Measurements from ENCODE around the gene CSNK1G3.

The CSNK1G3 gene

DNA sequence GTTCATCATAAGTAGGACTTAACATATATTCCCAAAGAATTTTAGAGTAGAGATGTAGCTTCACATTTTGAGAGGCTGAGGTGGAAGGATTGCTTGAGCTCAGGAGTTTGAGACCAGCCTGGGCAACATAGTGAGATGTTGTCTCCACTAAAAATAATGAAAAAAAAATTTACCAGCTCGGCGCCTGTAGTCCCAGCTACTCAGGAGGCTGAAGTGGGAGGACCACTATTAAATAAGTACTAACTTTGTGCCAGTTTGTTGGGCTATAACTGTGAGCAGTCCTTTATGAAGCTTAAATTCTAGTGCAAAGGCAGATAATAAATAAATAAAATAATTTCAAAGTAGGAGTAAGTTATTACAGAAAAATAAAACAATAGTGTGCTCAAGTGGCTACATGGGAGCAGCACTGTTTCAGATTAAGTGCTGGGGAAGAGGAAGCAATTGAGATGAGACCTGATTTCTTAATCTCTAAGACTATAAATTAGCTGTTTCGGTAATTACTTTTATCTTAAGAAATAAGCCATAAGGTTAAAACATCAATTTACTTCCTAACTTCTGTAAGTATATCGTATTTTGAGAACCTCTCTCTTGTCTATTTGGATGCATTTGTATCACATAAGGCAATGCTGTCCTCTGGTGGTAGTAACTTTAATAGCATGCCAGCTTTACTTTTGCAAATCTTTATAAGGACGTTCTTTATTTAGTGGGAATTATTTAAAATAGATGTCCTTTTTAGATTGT, 98.9 kb downstream of the CSNK1G3 start:
- Histone ChIP-seq H2BK5ac (ENCODE audit: low read depth, low read length, poor library complexity) (no peak overlapping the region), H2BK12ac (ENCODE audit: low read length) (no peak overlapping the region), H3K4ac (ENCODE audit: low read depth, low read length) (no peak overlapping the region), H3K4me1 (ENCODE audit: control insufficient read depth in 1 of 2, insufficient read depth in 2 of 2, low read length in 2 of 2) (no peaks in the 10 kb centered on the region), H3K23ac (ENCODE audit: low read length) (no peak overlapping the region), H3K27me3 (ENCODE audit: insufficient read depth, low read length) (no peaks in the 10 kb centered on the region), H2AK5ac (ENCODE audit: low read length) (no peak overlapping the region), H3K27ac (ENCODE audit: low read depth, low read length) (no peak overlapping the region), H2AFZ (ENCODE audit: insufficient read depth, low read length, poor library complexity) (no peak overlapping the region), H3K14ac (ENCODE audit: low read length) (no peak overlapping the region), H4K91ac (ENCODE audit: low read depth, low read length) (no peak overlapping the region), H3K18ac (ENCODE audit: low read length) (no peak overlapping the region), H3K79me1 (ENCODE audit: low read length) (no peaks in the 10 kb centered on the region), H3K36me3 (ENCODE audit: control insufficient read depth in 1 of 2, insufficient read depth in 2 of 2, low read length in 2 of 2) (peaks cover 0 to 2% of the 10 kb centered on the region in 2 experiments), H4K12ac (ENCODE audit: low read depth, low read length) (no peak overlapping the region), H3K9me3 (ENCODE audit: insufficient read depth, low read depth, low read length) (no peaks in the 10 kb centered on the region), H4K8ac (ENCODE audit: low read depth, low read length) (no peak overlapping the region), H3K79me2 (ENCODE audit: control insufficient read depth, insufficient read depth, low read length, poor library complexity) (no peaks in the 10 kb centered on the region), H3K4me2 (ENCODE audit: low read length) (no peak overlapping the region), H2BK120ac (ENCODE audit: insufficient read depth, low read length, poor library complexity) (no peak overlapping the region), H3K9ac (ENCODE audit: low read length) (no peak overlapping the region), H3K4me3 (ENCODE audit: low read depth, low read length) (no peak overlapping the region)
- peak; percentile 17 to 81 for DNase-seq
- WGBS (ENCODE audit: extremely low coverage, insufficient coverage, insufficient read length), result no CpG with 5 or more reads among the region's 5 CpGs

DNA sequence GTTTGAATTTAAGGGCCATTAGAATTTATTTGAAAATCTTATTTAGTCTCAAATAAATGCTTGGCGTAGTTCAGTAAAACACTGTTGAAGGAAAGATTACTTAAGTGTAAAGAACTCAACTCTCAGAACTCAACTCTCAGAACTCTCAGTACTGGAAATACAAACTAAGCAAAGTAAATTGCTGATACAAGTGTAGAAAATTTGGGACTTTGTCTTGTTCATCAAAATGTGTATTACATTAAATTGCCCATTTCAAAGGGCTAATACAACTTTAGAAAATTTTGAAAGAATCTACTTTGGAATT, 99.4 kb downstream of the CSNK1G3 start:
- Histone ChIP-seq H2AK5ac (ENCODE audit: low read length) (no peak overlapping the region), H4K8ac (ENCODE audit: low read depth, low read length) (no peak overlapping the region), H3K23ac (ENCODE audit: low read length) (no peak overlapping the region), H3K4me3 (ENCODE audit: low read depth, low read length) (no peak overlapping the region), H2BK120ac (ENCODE audit: insufficient read depth, low read length, poor library complexity) (no peak overlapping the region), H3K79me1 (ENCODE audit: low read length) (no peaks in the 10 kb centered on the region), H3K9ac (ENCODE audit: low read length) (no peak overlapping the region), H3K79me2 (ENCODE audit: control insufficient read depth, insufficient read depth, low read length, poor library complexity) (no peaks in the 10 kb centered on the region), H3K4ac (ENCODE audit: low read depth, low read length) (no peak overlapping the region), H4K91ac (ENCODE audit: low read depth, low read length) (no peak overlapping the region), H3K4me2 (ENCODE audit: low read length) (no peak overlapping the region), H3K9me3 (ENCODE audit: insufficient read depth, low read depth, low read length) (no peaks in the 10 kb centered on the region), H2BK12ac (ENCODE audit: low read length) (no peak overlapping the region), H3K27ac (ENCODE audit: low read depth, low read length) (no peak overlapping the region), H4K12ac (ENCODE audit: low read depth, low read length) (no peak overlapping the region), H2AFZ (ENCODE audit: insufficient read depth, low read length, poor library complexity) (no peak overlapping the region), H3K36me3 (ENCODE audit: control insufficient read depth in 1 of 2, insufficient read depth in 2 of 2, low read length in 2 of 2) (peaks cover 0 to 2% of the 10 kb centered on the region in 2 experiments), H3K27me3 (ENCODE audit: insufficient read depth, low read length) (no peaks in the 10 kb centered on the region), H2BK5ac (ENCODE audit: low read depth, low read length, poor library complexity) (no peak overlapping the region), H3K4me1 (ENCODE audit: control insufficient read depth in 1 of 2, insufficient read depth in 2 of 2, low read length in 2 of 2) (no peaks in the 10 kb centered on the region), H3K18ac (ENCODE audit: low read length) (no peak overlapping the region), H3K14ac (ENCODE audit: low read length) (no peak overlapping the region)
- no CpG with 5 or more reads among the region's 1 CpG for WGBS (ENCODE audit: extremely low coverage, insufficient coverage, insufficient read length)
- no peak for DNase-seq

DNA sequence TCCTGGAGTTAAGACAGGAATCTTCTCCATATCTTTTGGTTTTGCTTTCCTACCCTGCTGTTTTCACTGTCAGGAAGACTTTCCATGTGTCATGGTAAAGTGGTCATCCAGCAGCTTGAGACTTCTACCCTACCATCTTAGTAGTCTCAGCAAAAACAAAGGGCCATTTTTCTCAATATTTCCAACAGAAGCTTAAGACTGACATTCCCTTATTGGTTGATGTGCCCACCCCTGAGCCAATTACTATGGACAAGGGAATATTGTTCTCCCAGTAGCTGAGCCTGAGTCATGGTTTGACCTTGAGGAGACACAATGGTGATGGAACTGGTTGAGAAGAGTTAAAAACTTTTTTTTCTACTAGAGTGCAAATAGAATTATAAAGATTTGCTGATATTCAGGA, 105.6 kb downstream of the CSNK1G3 start:
- H3K4me1 ChIP-seq (ENCODE audit: control insufficient read depth in 1 of 2, insufficient read depth in 2 of 2, low read length in 2 of 2), result no peaks in the 10 kb centered on the region
- no peaks in the 10 kb centered on the region for H3K79me2 ChIP-seq (ENCODE audit: control insufficient read depth, insufficient read depth, low read length, poor library complexity)
- no peaks in the 10 kb centered on the region for H3K36me3 ChIP-seq (ENCODE audit: control insufficient read depth in 1 of 2, insufficient read depth in 2 of 2, low read length in 2 of 2)
- H3K4me3 ChIP-seq (ENCODE audit: low read depth, low read length), result no peak overlapping the region
- H3K18ac ChIP-seq (ENCODE audit: low read length), result no peak overlapping the region
- no peak overlapping the region for H2AK5ac ChIP-seq (ENCODE audit: low read length)
- H3K27ac ChIP-seq (ENCODE audit: low read depth, low read length), result no peak overlapping the region
- no peak overlapping the region for H4K8ac ChIP-seq (ENCODE audit: low read depth, low read length)
- no peak overlapping the region for H2BK12ac ChIP-seq (ENCODE audit: low read length)
- H4K91ac ChIP-seq (ENCODE audit: low read depth, low read length), result no peak overlapping the region
- H3K4me2 ChIP-seq (ENCODE audit: low read length), result no peak overlapping the region
- no peaks in the 10 kb centered on the region for H3K27me3 ChIP-seq (ENCODE audit: insufficient read depth, low read length)
- H3K9me3 ChIP-seq (ENCODE audit: insufficient read depth, low read depth, low read length), result no peaks in the 10 kb centered on the region
- no peaks in the 10 kb centered on the region for H3K79me1 ChIP-seq (ENCODE audit: low read length)
- no peak overlapping the region for H2BK5ac ChIP-seq (ENCODE audit: low read depth, low read length, poor library complexity)
- H3K4ac ChIP-seq (ENCODE audit: low read depth, low read length), result no peak overlapping the region
- H2AFZ ChIP-seq (ENCODE audit: insufficient read depth, low read length, poor library complexity), result no peak overlapping the region
- H3K23ac ChIP-seq (ENCODE audit: low read length), result no peak overlapping the region
- no peak overlapping the region for H2BK120ac ChIP-seq (ENCODE audit: insufficient read depth, low read length, poor library complexity)
- no peak overlapping the region for H3K14ac ChIP-seq (ENCODE audit: low read length)
- H4K12ac ChIP-seq (ENCODE audit: low read depth, low read length), result no peak overlapping the region
- no peak for DNase-seq
- no peak overlapping the region for H3K9ac ChIP-seq (ENCODE audit: low read length)

DNA sequence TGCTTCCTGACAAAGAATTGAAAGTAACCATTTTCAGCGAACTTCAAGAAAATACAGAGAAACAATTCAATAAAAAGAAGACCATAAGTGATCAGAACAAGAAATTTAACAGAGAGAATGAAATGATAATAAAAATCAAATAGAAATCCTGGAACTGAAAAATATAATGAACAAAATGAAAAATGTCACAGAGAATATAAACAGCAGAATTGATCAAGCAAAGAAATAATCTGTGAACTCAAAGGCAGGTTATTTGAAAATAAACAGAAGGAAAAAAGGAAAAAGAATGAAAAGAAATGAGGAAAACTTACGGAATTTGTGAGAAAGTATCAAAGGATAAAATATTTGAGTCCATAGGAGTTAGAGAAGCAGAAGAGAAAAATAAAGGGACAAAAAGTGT, 114.1 kb downstream of the CSNK1G3 start:
- Histone ChIP-seq H2BK12ac (ENCODE audit: low read length) (no peak overlapping the region), H3K14ac (ENCODE audit: low read length) (no peak overlapping the region), H3K4me2 (ENCODE audit: low read length) (no peak overlapping the region), H3K9ac (ENCODE audit: low read length) (no peak overlapping the region), H3K4me3 (ENCODE audit: low read depth, low read length) (no peak overlapping the region), H3K36me3 (ENCODE audit: control insufficient read depth in 1 of 2, insufficient read depth in 2 of 2, low read length in 2 of 2) (no peaks in the 10 kb centered on the region), H3K23ac (ENCODE audit: low read length) (no peak overlapping the region), H3K27ac (ENCODE audit: low read depth, low read length) (no peak overlapping the region), H4K91ac (ENCODE audit: low read depth, low read length) (no peak overlapping the region), H4K12ac (ENCODE audit: low read depth, low read length) (no peak overlapping the region), H3K4ac (ENCODE audit: low read depth, low read length) (no peak overlapping the region), H3K27me3 (ENCODE audit: insufficient read depth, low read length) (no peaks in the 10 kb centered on the region), H2AFZ (ENCODE audit: insufficient read depth, low read length, poor library complexity) (no peak overlapping the region), H2AK5ac (ENCODE audit: low read length) (no peak overlapping the region), H3K79me2 (ENCODE audit: control insufficient read depth, insufficient read depth, low read length, poor library complexity) (no peaks in the 10 kb centered on the region), H3K79me1 (ENCODE audit: low read length) (no peaks in the 10 kb centered on the region), H3K18ac (ENCODE audit: low read length) (no peak overlapping the region), H2BK120ac (ENCODE audit: insufficient read depth, low read length, poor library complexity) (no peak overlapping the region), H3K4me1 (ENCODE audit: control insufficient read depth in 1 of 2, insufficient read depth in 2 of 2, low read length in 2 of 2) (no peaks in the 10 kb centered on the region), H3K9me3 (ENCODE audit: insufficient read depth, low read depth, low read length) (peaks cover 7% of the 10 kb centered on the region), H4K8ac (ENCODE audit: low read depth, low read length) (no peak overlapping the region), H2BK5ac (ENCODE audit: low read depth, low read length, poor library complexity) (no peak overlapping the region)
- no peak for DNase-seq
- WGBS (ENCODE audit: extremely low coverage, insufficient coverage, insufficient read length), result no CpG with 5 or more reads among the region's 2 CpGs
